Duodenal mucosa (tissue), 2 donors: Measurements from ENCODE around the gene DCAF11.

ENCODE experiments used
- H3K27ac ChIP-seq: one replicate; pipeline ENCODE4 v1.7.0; 2013; ENCODE audit warnings: low read depth, low read length
- H3K27me3 ChIP-seq, 2 donors: one replicate each; pipeline ENCODE4 v1.7.0; 2013; ENCODE audit warnings: low read length in 2 of 2, control low read depth in 1 of 2; ENCODE audit not compliant: insufficient read depth in 2 of 2, control insufficient read depth in 1 of 2
- H3K36me3 ChIP-seq, 2 donors: one replicate each; pipeline ENCODE4 v1.7.0; 2013; ENCODE audit warnings: low read length in 2 of 2, control low read depth in 1 of 2; ENCODE audit not compliant: insufficient read depth in 2 of 2, control insufficient read depth in 1 of 2
- H3K4me1 ChIP-seq, 2 donors: one replicate each; pipeline ENCODE4 v1.7.0; 2013; ENCODE audit warnings: low read length in 2 of 2, control low read depth in 1 of 2; ENCODE audit not compliant: insufficient read depth in 2 of 2, control insufficient read depth in 1 of 2
- H3K4me3 ChIP-seq, 2 donors: one replicate each; pipeline ENCODE4 v1.7.0; 2013; ENCODE audit warnings: low read length in 2 of 2, low read depth in 1 of 2
- H3K9ac ChIP-seq, 2 donors: one replicate each; pipeline ENCODE4 v1.7.0; 2013; ENCODE audit warnings: low read length in 2 of 2, low read depth in 1 of 2
- H3K9me3 ChIP-seq, 2 donors: one replicate each; pipeline ENCODE4 v1.7.0; 2013; ENCODE audit warnings: low read length in 2 of 2, control low read depth in 1 of 2; ENCODE audit not compliant: control insufficient read depth in 1 of 2

DCAF11 gene

GRCh38 chr14:24079491-24080141, 35.0 kb upstream of the DCAF11 start:
- Histone ChIP-seq H3K36me3 (no peaks in the 10 kb centered on the region), H3K4me1 (peaks cover 31 to 33% of the 10 kb centered on the region in 2 donors), H3K4me3 (no peak overlapping the region), H3K27me3 (peaks cover 0 to 3% of the 10 kb centered on the region in 2 donors), H3K9me3 (no peaks in the 10 kb centered on the region), H3K27ac (no peak overlapping the region), H3K9ac (no peak overlapping the region)

GRCh38 chr14:24080142-24080530, 34.4 kb upstream of the DCAF11 start:
- Histone ChIP-seq H3K4me3 (peak overlapping the region; percentile 72 to 73), H3K27me3 (peaks cover 0 to 3% of the 10 kb centered on the region in 2 donors), H3K27ac (no peak overlapping the region), H3K9ac (peak overlapping the region in 1 of 2 donors; percentile 74), H3K9me3 (no peaks in the 10 kb centered on the region), H3K36me3 (no peaks in the 10 kb centered on the region), H3K4me1 (peaks cover 28 to 32% of the 10 kb centered on the region in 2 donors)

GRCh38 chr14:24080888-24081738, 33.5 kb upstream of the DCAF11 start:
- Histone ChIP-seq H3K36me3 (no peaks in the 10 kb centered on the region), H3K9ac (peak overlapping the region; percentile 74 to 77), H3K27ac (peak overlapping the region; percentile 69), H3K9me3 (no peaks in the 10 kb centered on the region), H3K4me3 (peak overlapping the region; percentile 72 to 73), H3K4me1 (peaks cover 18 to 22% of the 10 kb centered on the region in 2 donors), H3K27me3 (peaks cover 0 to 3% of the 10 kb centered on the region in 2 donors)

DNA sequence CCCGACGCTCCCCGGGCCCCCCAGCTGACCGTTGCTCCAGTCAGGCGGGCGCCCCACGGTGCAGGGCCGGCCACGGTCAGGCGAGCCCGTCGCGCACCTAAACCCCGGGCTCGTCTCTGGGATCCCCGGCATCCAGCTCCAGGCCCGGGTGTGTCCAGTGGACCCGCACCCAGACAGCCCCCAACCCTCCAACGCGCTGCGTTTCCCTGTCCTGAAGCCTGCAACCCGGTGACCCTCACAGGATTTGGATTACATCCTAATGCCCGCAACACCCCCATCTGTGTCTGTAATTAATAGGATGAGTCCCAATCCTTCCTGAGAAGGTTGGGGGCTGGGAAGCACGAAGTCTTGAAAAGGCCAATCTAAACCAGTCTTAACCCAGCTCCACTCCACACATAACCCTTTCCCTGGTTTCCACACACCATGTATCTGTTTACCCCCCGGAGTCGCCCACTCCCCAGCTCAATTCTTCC, 32.8 kb upstream of the DCAF11 start:
- no peaks in the 10 kb centered on the region for H3K36me3 ChIP-seq
- H3K9me3 ChIP-seq = no peaks in the 10 kb centered on the region
- peak overlapping the region; percentile 37 for H3K27ac ChIP-seq
- peak overlapping the region; percentile 58 to 72 for H3K4me3 ChIP-seq
- H3K4me1 ChIP-seq = peaks cover 14 to 18% of the 10 kb centered on the region in 2 donors
- peak overlapping the region; percentile 51 to 56 for H3K9ac ChIP-seq
- peaks cover 0 to 3% of the 10 kb centered on the region in 2 donors for H3K27me3 ChIP-seq

DNA sequence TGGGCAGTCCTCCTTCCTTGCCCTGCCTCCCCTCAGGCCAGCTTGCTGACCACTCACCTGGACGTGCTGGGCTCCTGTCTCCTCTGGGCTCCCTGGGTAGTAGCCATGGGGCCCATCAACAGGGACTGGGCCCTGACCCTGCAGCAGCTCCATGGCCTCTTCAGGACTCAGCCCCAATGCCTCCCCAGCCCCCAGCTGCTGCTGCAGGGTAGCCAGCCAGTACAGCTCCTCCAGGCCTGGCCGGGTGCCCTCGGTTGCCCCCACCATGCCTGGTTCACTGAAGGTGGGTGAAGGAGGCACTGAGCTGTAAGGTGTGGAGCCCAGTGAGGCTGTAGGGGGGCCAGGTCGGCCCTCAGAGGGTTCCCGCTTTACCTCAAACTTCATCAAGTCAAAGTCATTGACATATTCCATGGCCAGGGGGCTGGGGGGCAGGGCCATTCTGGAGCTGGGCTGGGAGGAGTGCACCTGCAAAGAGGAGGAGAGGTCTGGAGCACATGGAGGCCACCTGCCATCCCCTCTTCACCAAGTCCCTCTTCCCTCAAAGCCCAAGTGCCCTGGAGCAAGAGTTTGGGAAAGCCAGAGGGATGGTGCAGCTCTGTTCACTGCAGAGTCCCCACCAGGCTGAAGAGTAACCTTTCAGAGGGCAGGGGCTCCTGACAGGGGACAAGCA, 32.0 kb upstream of the DCAF11 start:
- peaks cover 0 to 3% of the 10 kb centered on the region in 2 donors for H3K27me3 ChIP-seq
- H3K27ac ChIP-seq = no peak overlapping the region

GRCh38 chr14:24083462-24083861, 31.1 kb upstream of the DCAF11 start:
- H3K27ac ChIP-seq = no peak overlapping the region
- no peak overlapping the region for H3K9ac ChIP-seq
- H3K27me3 ChIP-seq = peaks cover 0 to 3% of the 10 kb centered on the region in 2 donors
- no peak overlapping the region for H3K4me3 ChIP-seq
- H3K36me3 ChIP-seq = no peaks in the 10 kb centered on the region
- peaks cover 14 to 18% of the 10 kb centered on the region in 2 donors for H3K4me1 ChIP-seq
- no peaks in the 10 kb centered on the region for H3K9me3 ChIP-seq

More for the DNA sequence above, 32.0 kb upstream of the DCAF11 start:
- no peaks in the 10 kb centered on the region for H3K9me3 ChIP-seq
- H3K4me3 ChIP-seq = no peak overlapping the region
- H3K36me3 ChIP-seq = no peaks in the 10 kb centered on the region
- peaks cover 14 to 18% of the 10 kb centered on the region in 2 donors for H3K4me1 ChIP-seq
- H3K9ac ChIP-seq = no peak overlapping the region

- H3K4me3 ChIP-seq = no peak overlapping the region
- no peaks in the 10 kb centered on the region for H3K27me3 ChIP-seq
- H3K4me1 ChIP-seq = peaks cover 14 to 18% of the 10 kb centered on the region in 2 donors
- no peaks in the 10 kb centered on the region for H3K9me3 ChIP-seq
- no peaks in the 10 kb centered on the region for H3K36me3 ChIP-seq
- no peak overlapping the region for H3K9ac ChIP-seq
- H3K27ac ChIP-seq = no peak overlapping the region
These were observed 30.1 kb upstream of the DCAF11 start for GRCh38 chr14:24084440-24084839.

- H3K9me3 ChIP-seq = no peaks in the 10 kb centered on the region
- no peaks in the 10 kb centered on the region for H3K27me3 ChIP-seq
- no peak overlapping the region for H3K9ac ChIP-seq
- peaks cover 12 to 14% of the 10 kb centered on the region in 2 donors for H3K4me1 ChIP-seq
- H3K4me3 ChIP-seq = no peak overlapping the region
- no peak overlapping the region for H3K27ac ChIP-seq
- H3K36me3 ChIP-seq = no peaks in the 10 kb centered on the region
These were observed 29.4 kb upstream of the DCAF11 start for GRCh38 chr14:24085215-24085614.

- H3K4me1 ChIP-seq = peaks cover 14 to 15% of the 10 kb centered on the region in 2 donors
- no peak overlapping the region for H3K9ac ChIP-seq
- no peaks in the 10 kb centered on the region for H3K27me3 ChIP-seq
- no peak overlapping the region for H3K4me3 ChIP-seq
- H3K27ac ChIP-seq = no peak overlapping the region
- H3K36me3 ChIP-seq = no peaks in the 10 kb centered on the region
- no peaks in the 10 kb centered on the region for H3K9me3 ChIP-seq
These were observed 28.2 kb upstream of the DCAF11 start for GRCh38 chr14:24086193-24086955.
